ENCODE results near the gene YEATS4.

The YEATS4 gene

GRCh38 chr12:69440016-69440415 is 80.5 kb downstream of the YEATS4 start:
- DNase-seq, result no peak

Measured in NCI-H2171 treated with DMSO at 0.1 percent for 48 hours (cell line).